Neural progenitor cell (in vitro differentiated cells): ENCODE results near the gene AP1B1.

Experiments used
- CTCF ChIP-seq: fragments of 200-600 bp; sonication (generic); IDR thresholded peaks from 2 replicates; pipeline ENCODE4 v1.5.1; 2017; ENCODE audit warnings: antibody characterized with exemption, mild to moderate bottlenecking
- EZH2 ChIP-seq: fragments of 200-600 bp; sonication (generic); IDR thresholded peaks from 2 replicates; pipeline ENCODE4 v1.6.1; 2017; ENCODE audit warnings: antibody characterized with exemption, mild to moderate bottlenecking, moderate library complexity
- EZH2phosphoT487 ChIP-seq: fragments of 200-600 bp; sonication (generic); IDR thresholded peaks from 2 replicates; pipeline ENCODE4 v1.6.1; 2017; ENCODE audit warnings: antibody characterized with exemption

DNA sequence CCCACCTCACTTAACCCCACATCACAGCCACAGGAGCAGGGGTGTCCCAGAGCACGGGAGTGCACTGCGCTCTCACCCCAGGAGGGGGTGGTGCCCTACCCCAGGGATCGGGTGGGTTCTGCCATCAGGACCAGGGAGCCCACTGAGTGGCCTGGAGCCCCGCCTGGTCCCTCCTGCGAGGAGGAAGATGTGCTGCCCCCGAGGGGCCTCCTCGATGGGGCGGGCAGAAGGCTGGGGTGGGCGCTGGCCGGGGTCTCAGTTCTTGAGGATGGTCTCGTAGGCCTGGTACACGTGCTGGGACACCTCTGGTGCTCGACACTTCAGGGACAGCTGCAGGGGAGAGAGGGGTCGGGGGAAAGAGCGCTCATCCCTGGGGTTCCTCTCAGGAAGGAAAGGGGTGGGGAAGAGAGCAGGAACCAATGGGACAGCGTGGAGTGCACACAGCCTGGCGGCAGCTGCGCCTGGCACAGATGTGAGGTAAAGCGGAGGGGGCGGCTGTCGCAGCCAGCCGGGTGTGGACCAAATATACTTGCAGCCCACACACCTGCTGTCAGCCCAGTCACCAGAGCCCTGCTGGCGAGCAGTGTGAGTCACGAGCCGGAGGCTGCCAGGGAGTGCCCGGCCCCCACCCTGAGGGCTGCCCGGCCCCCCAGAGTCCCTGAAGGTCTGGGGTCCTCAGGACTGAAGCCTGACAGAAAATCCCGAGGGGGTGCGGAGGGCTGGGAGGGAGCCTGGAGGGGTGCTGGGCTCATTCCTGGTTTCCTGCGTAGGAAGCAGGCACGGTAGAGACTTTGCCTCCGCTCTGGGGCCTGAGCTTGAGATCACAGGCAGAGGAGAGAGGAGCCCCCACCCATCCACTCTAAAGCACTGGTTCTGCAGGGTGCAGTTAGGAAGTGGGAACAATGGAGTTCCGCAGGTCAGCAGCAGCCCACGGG is 59.5 kb downstream of the AP1B1 start:
- TF ChIP-seq EZH2 = no peak
- TF ChIP-seq CTCF = no peak
- TF ChIP-seq EZH2phosphoT487 = no peak
